T-helper 9 cell (primary cell): Measurements from ENCODE around the gene ARAP2.
"Not testable (repeated sequence)": the region's sequence is repeated elsewhere in the genome, so short reads cannot be mapped to it uniquely, and the experiment has no call there.

Experiments
- DNase-seq: peaks from one replicate; pipeline ENCODE4 v3.0.0-alpha.2; 2020

Gene ARAP2

GRCh38 chr4:36182315-36182714 lies 62.0 kb downstream of the ARAP2 start:
- DNase-seq = not testable (repeated sequence)

GRCh38 chr4:36180206-36180605 lies 64.1 kb downstream of the ARAP2 start:
- no peak for DNase-seq

- no peak for DNase-seq
Observed at GRCh38 chr4:36178484-36178883, 65.8 kb downstream of the ARAP2 start.

- DNase-seq = no peak
Observed at GRCh38 chr4:36177946-36178345, 66.4 kb downstream of the ARAP2 start.

- DNase-seq = no peak
Observed at GRCh38 chr4:36174570-36174969, 69.7 kb downstream of the ARAP2 start.

GRCh38 chr4:36173905-36174304 lies 70.4 kb downstream of the ARAP2 start:
- DNase-seq = no peak

- DNase-seq = no peak
Observed at GRCh38 chr4:36172656-36173055, 71.7 kb downstream of the ARAP2 start.

- DNase-seq = no peak
Observed at GRCh38 chr4:36168127-36168878, 76.0 kb downstream of the ARAP2 start.

GRCh38 chr4:36165631-36166005 lies 78.7 kb downstream of the ARAP2 start:
- DNase-seq = no peak

- no peak for DNase-seq
Observed at GRCh38 chr4:36164900-36165630, 79.2 kb downstream of the ARAP2 start.

- DNase-seq = no peak
Observed at GRCh38 chr4:36163198-36163597, 81.1 kb downstream of the ARAP2 start.

- no peak for DNase-seq
Observed at GRCh38 chr4:36159208-36159607, 85.1 kb downstream of the ARAP2 start.

GRCh38 chr4:36152735-36153134 lies 91.6 kb downstream of the ARAP2 start:
- no peak for DNase-seq

- DNase-seq = no peak
Observed at GRCh38 chr4:36142504-36142903, 101.8 kb downstream of the ARAP2 start.

GRCh38 chr4:36141186-36141585 lies 103.1 kb downstream of the ARAP2 start:
- no peak for DNase-seq

GRCh38 chr4:36140421-36140820 lies 103.9 kb downstream of the ARAP2 start:
- DNase-seq = no peak

- no peak for DNase-seq
Observed at GRCh38 chr4:36138220-36138619, 106.1 kb downstream of the ARAP2 start.

- DNase-seq = no peak
Observed at GRCh38 chr4:36137336-36137735, 107.0 kb downstream of the ARAP2 start.

GRCh38 chr4:36133658-36134057 lies 110.7 kb downstream of the ARAP2 start:
- DNase-seq = no peak

- DNase-seq = no peak
Observed at GRCh38 chr4:36133086-36133485, 111.2 kb downstream of the ARAP2 start.

- DNase-seq = no peak
Observed at GRCh38 chr4:36130641-36131040, 113.7 kb downstream of the ARAP2 start.

GRCh38 chr4:36128689-36129088 lies 115.6 kb downstream of the ARAP2 start:
- no peak for DNase-seq

GRCh38 chr4:36123906-36124305 lies 120.4 kb downstream of the ARAP2 start:
- no peak for DNase-seq

- no peak for DNase-seq
Observed at GRCh38 chr4:36115312-36115711, 129.0 kb downstream of the ARAP2 start.

- no peak for DNase-seq
Observed at GRCh38 chr4:36111172-36111571, 133.1 kb downstream of the ARAP2 start.
